IPS DF 6.9 (cell line): ENCODE measurements around the gene MAPT.

Source experiments
- DNase-seq: peaks from one replicate; pipeline ENCODE4 v3.0.0-alpha.2; 2013; ENCODE audit warnings: low read depth, low spot score
- H3K27ac ChIP-seq: one replicate; pipeline ENCODE4 v1.5.1; 2013; ENCODE audit warnings: low read length, control low read depth
- H3K27me3 ChIP-seq: 2 replicates; pipeline ENCODE4 v1.6.1; 2013; ENCODE audit warnings: mild to moderate bottlenecking, low read length; ENCODE audit not compliant: control insufficient read depth, insufficient read depth
- H3K36me3 ChIP-seq: 2 replicates; pipeline ENCODE4 v1.6.1; 2013; ENCODE audit warnings: low read length; ENCODE audit not compliant: control insufficient read depth, insufficient read depth
- H3K4me1 ChIP-seq: 2 replicates; pipeline ENCODE4 v1.6.1; 2013; ENCODE audit warnings: low read length; ENCODE audit not compliant: control insufficient read depth, insufficient read depth
- H3K4me3 ChIP-seq: 2 replicates; pipeline ENCODE4 v1.5.1; 2013; ENCODE audit warnings: mild to moderate bottlenecking, low read length
- H3K9me3 ChIP-seq: 2 replicates; pipeline ENCODE4 v1.6.1; 2013; ENCODE audit warnings: low read length, inconsistent platforms; ENCODE audit not compliant: control insufficient read depth, insufficient read depth
- WGBS: extraction: QIAGEN DNeasy Blood & Tissue Kit; methylation state at CpG from one replicate; pipeline ENCODE4 v1.1.7; 2013; ENCODE audit warnings: mixed read lengths, missing lambda C conversion rate; ENCODE audit not compliant: insufficient read length, insufficient coverage; 5-methylcytosine and 5-hydroxymethylcytosine counted together

The MAPT gene

DNA sequence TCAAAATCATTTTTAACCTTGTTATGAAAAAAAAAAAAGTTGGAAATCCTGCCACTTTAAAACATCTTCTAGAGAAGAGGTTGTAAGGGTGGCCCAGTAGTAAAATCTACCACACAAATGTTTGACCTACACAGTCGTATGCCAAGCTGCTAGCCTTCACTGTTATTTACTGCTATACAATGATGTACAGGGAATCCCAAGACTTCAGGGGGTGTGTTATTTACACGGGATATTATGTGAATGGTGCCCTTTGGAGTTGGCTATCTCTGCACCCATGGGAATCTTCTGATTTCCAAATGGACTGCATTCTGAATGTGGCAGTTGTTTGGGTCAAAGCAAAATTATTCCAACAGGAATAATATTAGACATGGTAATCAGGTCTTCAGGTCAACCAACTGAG, 150.6 kb downstream of the MAPT start:
- DNase-seq = no peak
- no peak overlapping the region for H3K27ac ChIP-seq
- H3K27me3 ChIP-seq = no peaks in the 10 kb centered on the region
- peaks cover 14% of the 10 kb centered on the region; the same call in 1 of the 2 replicates for H3K36me3 ChIP-seq
- H3K4me1 ChIP-seq = no peaks in the 10 kb centered on the region
- H3K4me3 ChIP-seq = no peak overlapping the region
- H3K9me3 ChIP-seq = no peaks in the 10 kb centered on the region
- no CpG with 5 or more reads among the region's 2 CpGs for WGBS

DNA sequence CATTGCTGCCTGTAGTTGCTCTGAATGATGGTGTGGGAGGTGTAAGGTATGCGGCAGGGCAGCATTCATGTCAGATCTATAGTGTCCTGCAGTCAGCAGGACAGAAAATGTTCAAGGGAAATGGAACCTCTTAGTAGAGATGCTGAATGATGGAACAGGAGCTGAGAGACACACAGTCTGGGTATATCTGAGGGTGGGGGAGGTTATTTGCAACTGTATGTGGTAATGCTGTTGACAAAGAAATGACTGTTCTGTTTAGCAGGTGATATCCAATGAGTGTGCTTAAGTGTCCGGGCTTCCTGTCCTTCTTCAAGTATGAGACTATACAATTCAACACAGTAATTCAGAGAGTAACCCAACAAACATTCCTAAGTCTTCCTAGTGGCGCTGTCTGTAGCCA, 151.3 kb downstream of the MAPT start:
- no peak overlapping the region for H3K27ac ChIP-seq
- WGBS = no CpG with 5 or more reads among the region's 3 CpGs

DNA sequence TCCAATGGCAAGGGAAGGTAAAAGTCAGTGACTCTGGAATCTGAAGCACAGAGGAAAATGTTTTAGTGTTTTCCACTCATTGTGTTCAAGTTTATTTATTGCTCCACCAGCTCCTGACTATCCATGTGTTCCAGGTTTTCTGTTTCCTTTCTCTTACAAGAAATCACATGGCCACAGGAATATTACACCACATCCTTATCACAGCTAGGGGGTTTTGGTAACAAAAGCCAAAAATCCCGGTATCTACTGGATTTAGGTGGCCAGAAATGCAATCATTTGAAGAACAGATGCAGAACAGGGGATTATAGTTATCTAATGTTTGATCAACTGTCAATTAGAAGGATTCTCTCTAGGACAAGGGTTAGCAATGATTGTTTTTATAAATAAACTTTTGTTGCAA, 152.6 kb downstream of the MAPT start:
- WGBS = no CpG with 5 or more reads among the region's 1 CpG
- H3K4me1 ChIP-seq = no peaks in the 10 kb centered on the region
- H3K36me3 ChIP-seq = peaks cover 20% of the 10 kb centered on the region; the same call in 1 of the 2 replicates
- H3K27me3 ChIP-seq = no peaks in the 10 kb centered on the region
- H3K9me3 ChIP-seq = no peaks in the 10 kb centered on the region
- no peak overlapping the region for H3K4me3 ChIP-seq
- DNase-seq = no peak
- no peak overlapping the region for H3K27ac ChIP-seq

More for the DNA sequence above, 151.3 kb downstream of the MAPT start:
- Histone ChIP-seq H3K27me3 (no peaks in the 10 kb centered on the region), H3K36me3 (peaks cover 18% of the 10 kb centered on the region; the same call in 1 of the 2 replicates), H3K4me1 (no peaks in the 10 kb centered on the region), H3K4me3 (no peak overlapping the region), H3K9me3 (no peaks in the 10 kb centered on the region)
- DNase-seq = no peak

DNA sequence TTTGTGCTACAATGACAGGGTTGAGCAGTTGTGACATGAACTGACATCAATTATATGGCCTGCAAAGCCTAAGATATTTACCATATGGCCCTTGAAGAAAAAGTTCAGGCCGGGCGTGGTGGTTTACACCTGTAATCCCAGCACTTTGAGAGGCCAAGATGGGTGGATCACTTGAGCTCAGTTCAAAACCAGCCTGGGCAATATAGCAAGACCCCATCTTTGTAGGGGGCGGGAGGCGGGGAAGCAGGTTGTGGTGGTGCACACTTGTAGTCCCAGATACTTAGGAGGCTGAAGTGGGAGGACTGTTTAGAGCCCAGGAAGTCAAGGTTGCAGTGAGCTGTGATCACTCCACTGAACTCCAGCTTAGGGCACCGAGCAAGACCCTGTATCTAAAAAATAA, 153.0 kb downstream of the MAPT start:
- H3K4me1 ChIP-seq = no peaks in the 10 kb centered on the region
- peaks cover 20% of the 10 kb centered on the region; the same call in 1 of the 2 replicates for H3K36me3 ChIP-seq
- no peak overlapping the region for H3K27ac ChIP-seq
- no peak for DNase-seq
- H3K4me3 ChIP-seq = no peak overlapping the region
- no peaks in the 10 kb centered on the region for H3K9me3 ChIP-seq
- WGBS = no CpG with 5 or more reads among the region's 5 CpGs
- H3K27me3 ChIP-seq = no peaks in the 10 kb centered on the region

DNA sequence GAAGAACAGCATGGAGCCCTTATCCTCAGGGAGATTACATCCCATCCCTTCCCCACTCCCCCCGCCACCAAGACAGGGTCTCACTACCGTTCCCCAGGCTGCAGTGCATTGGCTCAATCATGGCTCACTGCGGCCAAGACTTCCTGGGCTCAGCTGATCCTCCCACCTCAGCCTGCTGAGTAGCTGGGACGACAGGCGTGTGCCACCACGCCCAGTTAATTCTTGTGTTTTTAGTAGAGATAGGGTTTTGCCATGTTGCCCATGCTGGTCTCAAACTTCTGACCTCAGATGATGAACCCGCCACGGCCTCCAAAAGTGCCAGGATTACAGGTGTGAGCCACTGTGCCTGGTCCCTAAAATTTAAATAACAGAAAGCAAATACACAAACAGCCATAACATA, 153.5 kb downstream of the MAPT start:
- no peak for DNase-seq
- H3K4me3 ChIP-seq = no peak overlapping the region
- H3K36me3 ChIP-seq = peaks cover 20% of the 10 kb centered on the region; the same call in 1 of the 2 replicates
- no peak overlapping the region for H3K27ac ChIP-seq
- no peaks in the 10 kb centered on the region for H3K27me3 ChIP-seq
- H3K4me1 ChIP-seq = no peaks in the 10 kb centered on the region
- no peaks in the 10 kb centered on the region for H3K9me3 ChIP-seq
- no CpG with 5 or more reads among the region's 8 CpGs for WGBS

DNA sequence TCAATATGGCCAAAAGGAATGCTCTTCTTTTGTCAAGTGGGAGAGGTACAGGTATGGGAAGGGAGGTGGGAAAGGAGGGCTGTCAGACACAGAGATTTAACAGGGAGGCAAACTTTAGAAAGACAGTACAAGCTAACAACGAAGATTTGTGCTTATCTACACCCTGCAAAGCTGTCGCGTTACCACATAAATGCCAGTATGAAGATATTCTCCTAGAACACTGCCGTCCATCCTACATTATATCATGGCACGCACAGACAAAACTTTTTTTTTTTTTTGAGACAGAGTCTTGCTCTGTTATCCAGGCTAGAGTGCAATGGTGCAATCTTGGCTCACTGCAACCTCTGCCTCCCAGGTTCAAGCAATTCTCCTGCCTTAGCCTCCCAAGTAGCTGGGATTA, 155.3 kb downstream of the MAPT start:
- WGBS = no CpG with 5 or more reads among the region's 5 CpGs
- DNase-seq = no peak
- Histone ChIP-seq H3K27me3 (no peaks in the 10 kb centered on the region), H3K4me3 (no peak overlapping the region), H3K9me3 (no peaks in the 10 kb centered on the region), H3K27ac (no peak overlapping the region), H3K4me1 (no peaks in the 10 kb centered on the region), H3K36me3 (peaks cover 15% of the 10 kb centered on the region; the same call in 1 of the 2 replicates)

DNA sequence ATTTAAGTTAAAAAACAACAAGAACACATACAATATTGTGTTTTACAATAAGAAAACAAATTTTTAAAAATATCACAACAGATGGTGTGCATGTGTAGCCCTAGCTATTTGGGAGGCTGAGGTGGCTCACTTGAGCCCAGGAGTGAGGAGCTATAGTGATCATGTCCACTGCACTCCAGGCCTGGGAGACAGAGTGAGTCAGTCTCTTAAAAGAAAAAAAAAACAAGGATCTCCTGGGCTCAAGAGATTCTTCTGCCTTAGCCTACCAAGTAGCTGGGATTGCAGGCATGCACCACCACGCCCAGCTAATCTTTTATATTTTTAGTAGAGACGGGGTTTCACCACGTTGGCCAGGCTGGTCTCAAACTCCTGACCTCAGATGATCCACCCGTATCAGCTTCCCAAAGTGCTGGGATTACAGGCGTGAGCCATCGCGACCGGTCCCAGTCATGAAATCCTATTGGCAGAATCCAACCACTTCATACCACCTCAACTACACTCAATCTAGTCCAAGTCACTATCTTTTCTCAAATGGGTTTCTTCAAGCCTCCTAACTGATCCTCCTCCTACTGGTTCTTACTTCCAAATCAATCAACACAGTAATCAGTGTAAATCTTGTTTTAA, 159.7 kb downstream of the MAPT start:
- no peak overlapping the region for H3K27ac ChIP-seq
- no peaks in the 10 kb centered on the region for H3K27me3 ChIP-seq
- peaks cover 5% of the 10 kb centered on the region; the same call in 1 of the 2 replicates for H3K36me3 ChIP-seq
- no peaks in the 10 kb centered on the region for H3K4me1 ChIP-seq
- no peak overlapping the region for H3K4me3 ChIP-seq
- WGBS = no CpG with 5 or more reads among the region's 8 CpGs
- no peak for DNase-seq
- no peaks in the 10 kb centered on the region for H3K9me3 ChIP-seq

DNA sequence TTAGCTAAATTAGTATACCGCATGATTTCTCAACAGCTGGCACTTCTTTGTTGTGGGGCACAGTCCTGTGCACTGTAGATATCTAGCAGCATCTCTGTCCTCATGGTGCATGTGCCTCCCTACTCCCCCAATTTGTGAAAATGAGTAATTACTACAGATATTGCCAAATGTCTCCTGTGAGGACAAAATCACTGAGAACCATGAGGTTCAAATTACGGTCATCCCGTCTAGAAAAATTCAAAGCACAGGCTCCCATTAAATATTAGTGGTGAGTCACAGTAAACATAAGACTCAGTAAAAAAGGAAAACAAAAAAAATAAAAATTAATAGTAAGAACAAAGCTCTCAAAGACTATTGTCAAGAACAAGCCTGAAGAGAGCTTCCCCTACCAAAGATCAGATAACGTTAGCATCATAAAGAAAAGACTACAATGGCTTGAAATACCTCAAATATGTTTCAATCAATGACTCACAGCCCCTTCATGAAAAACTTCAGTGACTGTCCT, 162.5 kb downstream of the MAPT start:
- Histone ChIP-seq H3K27me3 (no peaks in the 10 kb centered on the region), H3K36me3 (no peaks in the 10 kb centered on the region), H3K4me1 (no peaks in the 10 kb centered on the region), H3K4me3 (no peak overlapping the region), H3K9me3 (no peaks in the 10 kb centered on the region), H3K27ac (no peak overlapping the region)
- DNase-seq = no peak
- WGBS = no CpG with 5 or more reads among the region's 4 CpGs

DNA sequence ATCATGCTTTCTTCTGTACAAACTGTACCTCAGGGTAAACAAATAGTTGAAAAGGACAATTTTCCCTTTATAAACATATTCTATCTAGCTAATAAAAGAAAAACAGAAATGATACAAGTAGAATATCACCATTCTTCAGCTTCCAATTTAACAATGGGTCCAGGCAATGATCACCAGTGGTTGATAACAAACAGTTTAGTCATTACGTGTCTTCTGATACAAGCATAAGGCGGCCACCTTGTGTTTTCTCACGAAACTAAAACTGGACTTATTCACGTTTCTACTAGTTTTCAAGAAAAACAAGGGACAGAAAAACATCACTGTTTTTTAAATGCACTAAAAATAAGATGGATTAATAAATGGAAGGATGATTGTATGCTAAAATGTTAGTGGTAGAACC, 163.0 kb downstream of the MAPT start:
- Histone ChIP-seq H3K27ac (no peak overlapping the region), H3K27me3 (no peaks in the 10 kb centered on the region), H3K36me3 (no peaks in the 10 kb centered on the region), H3K4me1 (no peaks in the 10 kb centered on the region), H3K4me3 (no peak overlapping the region), H3K9me3 (no peaks in the 10 kb centered on the region)
- WGBS = no CpG with 5 or more reads among the region's 4 CpGs
- DNase-seq = no peak

DNA sequence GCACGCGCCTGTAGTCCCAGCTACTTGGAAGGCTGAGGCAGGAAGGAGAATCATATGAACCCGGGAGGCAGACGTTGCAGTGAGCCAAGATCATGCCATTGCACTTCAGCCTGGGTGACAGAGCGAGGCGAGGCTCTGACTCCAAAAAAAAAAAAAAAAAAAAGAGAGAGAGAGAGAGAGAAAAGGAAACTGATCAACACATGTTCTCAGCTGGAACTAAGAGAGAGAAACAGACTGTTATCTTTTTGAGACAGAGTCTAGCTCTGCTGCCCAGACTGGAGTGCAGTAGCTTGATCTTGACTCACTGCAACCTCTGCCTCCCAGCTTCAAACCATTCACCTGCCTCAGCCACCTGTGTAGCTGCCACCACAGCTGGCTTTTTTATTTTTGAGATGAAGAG, 165.1 kb downstream of the MAPT start:
- WGBS = no CpG with 5 or more reads among the region's 6 CpGs
- Histone ChIP-seq H3K27ac (no peak overlapping the region), H3K4me3 (no peak overlapping the region), H3K9me3 (no peaks in the 10 kb centered on the region), H3K27me3 (no peaks in the 10 kb centered on the region), H3K36me3 (no peaks in the 10 kb centered on the region), H3K4me1 (no peaks in the 10 kb centered on the region)
- no peak for DNase-seq

DNA sequence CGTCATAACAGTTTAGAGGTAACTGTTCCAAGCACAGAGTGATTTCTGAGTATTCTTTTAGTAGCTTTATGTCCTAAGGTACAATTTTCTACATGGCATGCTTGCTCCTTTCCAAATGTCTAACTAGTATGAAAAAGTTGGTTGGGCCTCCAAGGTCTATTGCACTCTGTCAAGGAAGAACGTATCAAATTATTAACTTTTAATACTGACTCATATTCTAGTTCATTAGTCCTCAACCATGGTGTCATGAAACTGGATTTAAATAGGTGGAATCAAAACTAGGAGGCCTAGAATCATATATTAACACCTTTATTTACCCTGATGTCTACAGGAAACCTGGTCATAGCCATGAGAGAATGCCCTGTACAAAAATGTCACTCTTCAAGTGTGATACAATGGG, 166.1 kb downstream of the MAPT start:
- Histone ChIP-seq H3K36me3 (no peaks in the 10 kb centered on the region), H3K27ac (no peak overlapping the region), H3K27me3 (no peaks in the 10 kb centered on the region), H3K9me3 (no peaks in the 10 kb centered on the region), H3K4me1 (no peaks in the 10 kb centered on the region), H3K4me3 (no peak overlapping the region)
- WGBS = no CpG with 5 or more reads among the region's 2 CpGs
- no peak for DNase-seq
